Measurements from ENCODE around the gene SIK3. TPM values are rescaled to one million over a fixed set of nuclear protein-coding genes. Genes with fewer than 3 reads are reported as not detected.

The SIK3 gene
- total and polyA plus RNA-seq, 3 experiments from 2014 or later: 33.9 to 48.7 (median 42.8) TPM

DNA sequence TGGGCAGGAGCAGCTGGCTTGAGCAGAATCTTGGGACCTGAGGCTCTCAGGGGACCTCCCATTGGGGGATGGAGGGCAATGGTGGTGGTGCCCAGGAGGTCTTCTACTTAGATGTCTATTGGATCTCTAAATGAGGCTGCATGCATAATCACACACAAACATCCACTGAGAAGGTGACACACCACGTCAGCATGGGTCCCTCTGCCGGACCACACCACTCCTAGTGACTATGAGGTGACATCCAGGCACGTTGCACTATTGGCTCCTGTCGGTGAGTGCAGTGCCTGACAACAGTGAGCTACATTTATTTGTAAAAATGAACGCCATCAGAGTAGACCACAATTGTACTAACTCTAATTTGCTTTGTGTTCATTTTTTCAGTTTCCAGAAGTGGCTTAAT is 272.8 kb downstream of the SIK3 start:
- Mint-ChIP-seq H3K4me1 (no peaks in the 10 kb centered on the region), H3K4me3 (no peak overlapping the region), H3K27ac (peak overlapping the region in 1 of 8 donors; percentile 74), H3K27me3 (no peaks in the 10 kb centered on the region), H3K9me3 (no peaks in the 10 kb centered on the region), H3K36me3 (no peaks in the 10 kb centered on the region)
- no peak for DNase-seq
- no peaks in the 10 kb centered on the region for H3K9me3 ChIP-seq (ENCODE audit: low read length)
- CTCF ChIA-PET: interaction anchor here (1.0 kb wide), 1 partner anchor 11 kb away, joined by 3 read pairs; no protein-coding TSS in a partner anchor
- H3K27me3 ChIP-seq (ENCODE audit: insufficient read depth, low read length, poor library complexity, severe bottlenecking): no peaks in the 10 kb centered on the region
- POLR2A ChIA-PET: interaction anchor here (0.5 kb wide), 1 partner anchor 10 kb away, joined by 3 read pairs; no protein-coding TSS in a partner anchor
- no peak overlapping the region for H3K4me3 ChIP-seq (ENCODE audit: low read length)
- no peaks in the 10 kb centered on the region for H3K36me3 ChIP-seq (ENCODE audit: insufficient read depth, low read length)
- H3K4me1 ChIP-seq (ENCODE audit: insufficient read depth, low read length): no peaks in the 10 kb centered on the region
- no peak overlapping the region for H3K27ac ChIP-seq (ENCODE audit: low read depth, low read length)

DNA sequence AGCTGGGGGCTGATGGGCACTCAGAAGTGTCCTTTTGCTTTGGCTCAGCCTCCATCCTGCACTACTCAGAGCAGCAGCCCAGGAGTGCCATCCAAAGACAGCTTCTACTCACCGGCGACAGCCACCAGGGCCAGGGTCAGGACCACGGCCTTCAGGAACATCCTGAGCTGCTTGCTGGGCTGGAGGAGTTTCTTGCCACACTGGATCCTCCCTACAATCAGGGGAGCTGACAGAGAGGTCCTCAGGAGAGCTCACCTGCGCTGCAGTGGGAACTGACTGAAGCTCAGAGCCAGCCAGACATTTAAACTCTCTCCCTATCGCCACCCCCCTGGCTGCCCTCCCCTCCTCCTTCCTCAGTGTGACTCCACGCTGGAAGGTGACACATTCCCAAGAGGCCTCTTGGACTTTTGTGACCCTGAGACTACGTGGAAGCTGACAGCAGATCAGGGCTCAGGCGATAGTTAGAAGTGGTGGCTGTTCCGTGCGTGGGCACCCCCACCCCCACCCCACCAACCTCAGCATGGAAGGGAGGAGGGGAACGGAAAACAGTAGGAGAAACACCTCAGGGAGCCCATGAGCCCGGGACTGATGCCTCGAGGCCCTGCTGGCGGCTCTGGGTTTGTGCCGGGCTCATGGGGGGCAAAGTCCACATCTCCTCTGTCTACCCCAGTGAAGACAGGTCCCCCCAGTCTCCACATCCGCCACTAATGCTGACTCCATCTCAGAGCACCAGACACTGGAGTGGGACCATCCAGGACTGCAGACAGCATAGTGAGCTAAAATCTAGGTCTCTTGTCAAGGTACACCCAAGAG is 275.0 kb downstream of the SIK3 start, which contains the start of gene APOA4:
TSS of gene APOA4 (minus strand) at position 274 of the 813 bp plus-strand sequence. CDS start at position 161, 113 bp downstream.
- DNase-seq: no peak

DNA sequence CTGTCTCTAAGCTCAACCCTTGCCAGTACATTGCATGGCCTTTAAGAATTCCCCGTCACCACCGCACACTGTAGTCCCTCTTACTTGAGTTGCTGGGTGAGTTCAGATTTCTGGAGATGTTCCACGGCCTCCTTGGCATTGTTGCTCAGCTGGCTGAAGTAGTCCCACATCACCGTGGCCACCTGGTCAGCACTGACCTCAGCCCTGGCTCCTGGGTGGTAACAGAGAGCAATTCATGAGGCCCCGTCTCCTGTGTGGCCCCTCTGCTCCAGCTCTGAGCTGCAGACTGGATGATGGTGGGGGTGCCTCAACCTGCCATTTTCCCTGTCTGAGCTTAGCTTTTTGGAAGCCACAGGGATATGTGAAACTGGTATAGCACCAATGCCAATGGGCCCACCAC is 275.7 kb downstream of the SIK3 start:
- no peaks in the 10 kb centered on the region for H3K9me3 ChIP-seq (ENCODE audit: low read length)
- H3K27ac ChIP-seq (ENCODE audit: low read depth, low read length): no peak overlapping the region
- no peaks in the 10 kb centered on the region for H3K36me3 ChIP-seq (ENCODE audit: insufficient read depth, low read length)
- CTCF ChIA-PET: interaction anchor here (1.1 to 4.3 kb wide), 2 partner anchors 9 to 13 kb away, joined by 3 to 21 read pairs; no protein-coding TSS in a partner anchor
- Mint-ChIP-seq H3K27me3 (no peaks in the 10 kb centered on the region), H3K4me3 (no peak overlapping the region), H3K9me3 (no peaks in the 10 kb centered on the region), H3K36me3 (no peaks in the 10 kb centered on the region), H3K27ac (no peak overlapping the region), H3K4me1 (no peaks in the 10 kb centered on the region)
- POLR2A ChIA-PET: interaction anchor here (0.6 kb wide), 1 partner anchor 53 kb away, joined by 3 read pairs; no protein-coding TSS in a partner anchor
- no peak for DNase-seq
- no peaks in the 10 kb centered on the region for H3K4me1 ChIP-seq (ENCODE audit: insufficient read depth, low read length)
- H3K4me3 ChIP-seq (ENCODE audit: low read length): no peak overlapping the region
- no peaks in the 10 kb centered on the region for H3K27me3 ChIP-seq (ENCODE audit: insufficient read depth, low read length, poor library complexity, severe bottlenecking)

More for the DNA sequence above, 275.0 kb downstream of the SIK3 start, which contains the start of gene APOA4:
- H3K4me3 Mint-ChIP-seq: no peak within 1 kb of the TSS
- H3K27ac Mint-ChIP-seq: peak within 1 kb of the TSS in 2 of 8 donors; percentile 38 to 70
- H3K9me3 Mint-ChIP-seq: no peaks in the 10 kb centered on the region
- no peak within 1 kb of the TSS for H3K27ac ChIP-seq (ENCODE audit: low read depth, low read length)
- H3K4me1 ChIP-seq (ENCODE audit: insufficient read depth, low read length): no peaks in the 10 kb centered on the region
- H3K36me3 Mint-ChIP-seq: no peaks in the 10 kb centered on the region
- POLR2A ChIA-PET: interaction anchor here (0.6 kb wide), 1 partner anchor 53 kb away, joined by 3 read pairs; no protein-coding TSS in a partner anchor
- H3K36me3 ChIP-seq (ENCODE audit: insufficient read depth, low read length): no peaks in the 10 kb centered on the region
- CTCF ChIA-PET: interaction anchor here (1.1 to 4.3 kb wide), 2 partner anchors 10 to 13 kb away, joined by 3 to 21 read pairs; no protein-coding TSS in a partner anchor
- no peaks in the 10 kb centered on the region for H3K27me3 ChIP-seq (ENCODE audit: insufficient read depth, low read length, poor library complexity, severe bottlenecking)
- no peaks in the 10 kb centered on the region for H3K4me1 Mint-ChIP-seq
- H3K4me3 ChIP-seq (ENCODE audit: low read length): no peak within 1 kb of the TSS
- no peaks in the 10 kb centered on the region for H3K27me3 Mint-ChIP-seq
- H3K9me3 ChIP-seq (ENCODE audit: low read length): no peaks in the 10 kb centered on the region

DNA sequence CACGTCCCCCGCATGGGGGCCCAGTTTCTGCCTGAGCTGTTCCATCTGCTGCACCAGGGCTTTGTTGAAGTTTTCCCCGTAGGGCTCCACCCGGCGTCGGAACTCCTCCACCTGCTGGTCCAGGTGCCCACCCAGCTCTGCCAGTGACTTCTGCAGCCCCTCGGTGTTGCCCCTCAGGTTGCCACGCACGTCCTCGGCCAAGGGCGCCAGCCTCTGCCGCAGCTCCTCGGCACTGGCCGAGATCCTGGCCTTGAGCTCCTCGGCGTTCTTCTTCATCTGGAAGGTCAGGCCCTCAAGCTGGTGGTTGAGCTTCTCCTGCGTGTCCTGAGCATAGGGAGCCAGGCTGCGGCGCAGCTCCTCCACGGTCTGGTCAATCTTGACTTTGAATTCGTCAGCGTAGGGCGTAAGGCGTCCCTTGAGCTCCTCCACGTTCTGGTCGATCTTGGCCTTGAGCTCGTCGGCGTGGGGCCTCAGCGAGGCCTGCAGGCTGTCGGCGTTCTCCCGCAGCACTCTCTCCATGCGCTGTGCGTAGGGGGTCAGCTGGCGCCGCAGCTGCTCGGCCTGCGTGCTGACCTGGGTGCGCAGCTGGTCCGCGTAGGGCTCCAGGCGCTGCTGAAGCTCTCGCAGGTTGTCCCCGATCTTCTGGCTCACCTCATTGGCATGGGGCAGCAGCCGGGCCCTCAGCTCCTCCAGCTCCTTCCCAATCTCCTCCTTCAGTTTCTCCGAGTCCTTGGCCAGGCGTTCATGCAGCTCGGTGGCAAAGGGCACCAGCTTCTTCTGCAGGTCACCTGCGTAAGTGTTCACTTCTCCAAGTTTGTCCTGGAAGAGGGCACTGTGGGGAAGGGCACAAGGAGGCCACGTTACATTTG is 276.9 kb downstream of the SIK3 start:
- CTCF ChIA-PET: interaction anchor here (0.9 to 4.3 kb wide), 3 partner anchors 15 to 285 kb away, joined by 3 to 21 read pairs (median 4); no protein-coding TSS in a partner anchor
- no peaks in the 10 kb centered on the region for H3K4me1 Mint-ChIP-seq

DNA sequence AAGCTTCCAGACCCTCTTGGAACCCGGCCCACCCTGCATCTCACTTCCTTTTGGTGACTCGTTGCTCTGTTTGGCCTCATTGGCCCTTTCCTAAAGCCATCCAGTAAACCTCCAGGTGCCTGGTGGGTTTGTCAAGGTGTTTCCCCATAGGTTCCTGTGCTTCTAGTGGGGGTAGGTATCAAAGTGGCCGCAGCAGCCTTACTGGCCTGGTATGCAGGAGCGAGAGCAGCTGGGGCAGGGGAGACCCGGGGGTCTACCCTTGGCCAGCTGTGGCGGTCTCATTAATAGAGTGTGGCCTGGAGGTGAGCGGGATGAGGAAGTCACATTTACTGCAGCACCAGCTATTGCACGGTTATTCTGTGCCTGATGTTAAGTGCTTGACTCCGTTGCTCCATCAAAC is 279.2 kb downstream of the SIK3 start:
- Mint-ChIP-seq H3K4me3 (no peak overlapping the region), H3K9me3 (no peaks in the 10 kb centered on the region), H3K27me3 (no peaks in the 10 kb centered on the region), H3K36me3 (no peaks in the 10 kb centered on the region), H3K4me1 (no peaks in the 10 kb centered on the region), H3K27ac (peak overlapping the region in 1 of 8 donors; percentile 54)
- Histone ChIP-seq H3K27me3 (ENCODE audit: insufficient read depth, low read length, poor library complexity, severe bottlenecking) (no peaks in the 10 kb centered on the region), H3K27ac (ENCODE audit: low read depth, low read length) (no peak overlapping the region), H3K4me1 (ENCODE audit: insufficient read depth, low read length) (no peaks in the 10 kb centered on the region), H3K4me3 (ENCODE audit: low read length) (no peak overlapping the region), H3K9me3 (ENCODE audit: low read length) (no peaks in the 10 kb centered on the region), H3K36me3 (ENCODE audit: insufficient read depth, low read length) (no peaks in the 10 kb centered on the region)
- CTCF ChIA-PET: interaction anchor here (1.1 kb wide), 1 partner anchor 17 kb away, joined by 3 read pairs; no protein-coding TSS in a partner anchor
- no peak for DNase-seq
- POLR2A ChIA-PET: no interaction called here

More for the DNA sequence above, 276.9 kb downstream of the SIK3 start:
- no peak overlapping the region for H3K27ac Mint-ChIP-seq
- H3K4me3 Mint-ChIP-seq: no peak overlapping the region
- H3K9me3 Mint-ChIP-seq: no peaks in the 10 kb centered on the region
- H3K36me3 Mint-ChIP-seq: no peaks in the 10 kb centered on the region
- H3K36me3 ChIP-seq (ENCODE audit: insufficient read depth, low read length): no peaks in the 10 kb centered on the region
- H3K4me3 ChIP-seq (ENCODE audit: low read length): no peak overlapping the region
- POLR2A ChIA-PET: no interaction called here
- H3K4me1 ChIP-seq (ENCODE audit: insufficient read depth, low read length): no peaks in the 10 kb centered on the region
- H3K27me3 Mint-ChIP-seq: no peaks in the 10 kb centered on the region
- no peaks in the 10 kb centered on the region for H3K9me3 ChIP-seq (ENCODE audit: low read length)
- no peaks in the 10 kb centered on the region for H3K27me3 ChIP-seq (ENCODE audit: insufficient read depth, low read length, poor library complexity, severe bottlenecking)
- H3K27ac ChIP-seq (ENCODE audit: low read depth, low read length): no peak overlapping the region
- DNase-seq: no peak

DNA sequence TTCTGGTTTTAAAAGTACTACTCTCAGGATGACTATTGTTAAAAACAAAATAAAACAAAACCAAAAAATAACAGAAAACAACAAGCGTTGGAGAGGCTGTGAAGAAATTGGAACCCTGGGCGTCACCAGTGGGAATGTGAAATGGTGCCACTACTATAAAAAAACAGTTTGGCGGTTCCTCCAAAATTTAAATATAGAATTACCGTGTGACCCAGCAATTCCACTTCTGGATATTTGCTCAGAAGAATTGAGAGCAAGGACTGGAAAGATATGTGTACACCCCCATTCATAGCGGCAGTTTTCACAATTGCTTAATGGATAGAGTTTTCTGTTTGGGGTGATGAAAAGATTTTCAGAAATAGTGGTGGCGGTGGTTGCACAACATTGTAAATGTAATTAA is 283.7 kb downstream of the SIK3 start:
- Histone ChIP-seq H3K4me3 (ENCODE audit: low read length) (no peak overlapping the region), H3K9me3 (ENCODE audit: low read length) (no peaks in the 10 kb centered on the region), H3K36me3 (ENCODE audit: insufficient read depth, low read length) (no peaks in the 10 kb centered on the region), H3K27me3 (ENCODE audit: insufficient read depth, low read length, poor library complexity, severe bottlenecking) (no peaks in the 10 kb centered on the region), H3K27ac (ENCODE audit: low read depth, low read length) (no peak overlapping the region), H3K4me1 (ENCODE audit: insufficient read depth, low read length) (no peaks in the 10 kb centered on the region)
- CTCF ChIA-PET: interaction anchor here (1.6 to 3.0 kb wide), 2 partner anchors 21 to 24 kb away, joined by 3 to 10 read pairs; partner anchors contain the start of gene APOA5
- Mint-ChIP-seq H3K9me3 (no peaks in the 10 kb centered on the region), H3K4me3 (no peak overlapping the region), H3K27ac (no peak overlapping the region), H3K4me1 (no peaks in the 10 kb centered on the region), H3K27me3 (peaks cover 0 to 1% of the 10 kb centered on the region in 2 donors), H3K36me3 (no peaks in the 10 kb centered on the region)
- POLR2A ChIA-PET: no interaction called here
- DNase-seq: no peak

DNA sequence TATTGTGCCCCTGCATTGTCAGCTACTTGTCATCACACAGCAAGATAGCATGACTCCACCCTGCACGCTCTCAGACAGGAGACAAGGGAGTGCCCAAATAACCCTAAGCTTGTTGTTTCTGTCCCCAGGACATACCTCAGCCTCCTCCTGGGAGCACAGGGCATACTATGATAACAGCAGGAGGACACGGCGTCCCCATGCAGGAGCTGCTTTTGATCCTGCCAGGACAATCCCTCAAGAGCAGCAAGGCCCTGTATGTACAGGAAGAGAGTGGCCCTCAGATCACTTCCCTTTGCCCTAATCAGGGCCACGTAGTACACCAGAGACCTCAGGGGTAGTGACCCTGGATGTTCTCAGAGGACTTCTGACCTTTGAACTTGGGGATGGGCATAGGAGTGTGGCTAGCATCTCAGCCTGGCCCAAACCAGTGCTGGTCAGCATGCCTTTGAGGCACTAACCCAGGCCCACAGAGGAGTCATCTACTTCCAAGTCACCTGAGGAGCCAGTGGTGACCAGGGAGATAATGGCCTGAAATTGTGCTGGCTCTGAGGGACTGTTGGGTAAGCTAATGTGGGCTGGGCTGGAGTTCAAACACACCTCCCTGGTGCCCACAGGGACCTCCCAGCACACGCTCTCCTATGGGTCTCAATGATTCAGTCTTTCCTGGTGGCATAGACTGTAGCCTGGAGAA is 284.3 kb downstream of the SIK3 start:
- CTCF ChIA-PET: interaction anchor here (0.9 to 3.0 kb wide), 3 partner anchors 9 to 23 kb away, joined by 3 to 10 read pairs (median 3); partner anchors contain the start of genes APOA4 and APOA5
- H3K4me3 Mint-ChIP-seq: no peak overlapping the region
- no peaks in the 10 kb centered on the region for H3K9me3 ChIP-seq (ENCODE audit: low read length)
- no peaks in the 10 kb centered on the region for H3K36me3 ChIP-seq (ENCODE audit: insufficient read depth, low read length)
- peak overlapping the region in 1 of 8 donors; percentile 54 for H3K27ac Mint-ChIP-seq
- no peak overlapping the region for H3K4me3 ChIP-seq (ENCODE audit: low read length)
- H3K27ac ChIP-seq (ENCODE audit: low read depth, low read length): no peak overlapping the region
- H3K27me3 ChIP-seq (ENCODE audit: insufficient read depth, low read length, poor library complexity, severe bottlenecking): no peaks in the 10 kb centered on the region
- H3K4me1 ChIP-seq (ENCODE audit: insufficient read depth, low read length): no peaks in the 10 kb centered on the region
- H3K36me3 Mint-ChIP-seq: no peaks in the 10 kb centered on the region
- no peak for DNase-seq
- POLR2A ChIA-PET: no interaction called here
- H3K27me3 Mint-ChIP-seq: peaks cover 1 to 3% of the 10 kb centered on the region in 2 donors
- no peaks in the 10 kb centered on the region for H3K4me1 Mint-ChIP-seq
- no peaks in the 10 kb centered on the region for H3K9me3 Mint-ChIP-seq

All from CD8-positive, alpha-beta memory T cell (primary cell).